Measurements from ENCODE around the gene RHOT1. TPM values are rescaled to one million over a fixed set of nuclear protein-coding genes. Genes with fewer than 3 reads are reported as not detected.
A peak's percentile ranks its signal among the peaks of the same experiment; 100 is the strongest.
"Not testable (repeated sequence)": the region's sequence is repeated elsewhere in the genome, so short reads cannot be mapped to it uniquely, and the experiment has no call there.

RHOT1 gene
- total RNA-seq, 1 experiment from 2014 or later = 22.3 TPM

- Histone ChIP-seq H3K4me1 (ENCODE audit: insufficient read depth, low read length) (peaks cover 6% of the 10 kb centered on the region; the same call in 1 of the 2 replicates), H3K27me3 (ENCODE audit: low read length) (no peaks in the 10 kb centered on the region), H3K4me2 (ENCODE audit: low read length) (peak overlapping the region; percentile 99), H3K9me3 (ENCODE audit: low read length) (no peaks in the 10 kb centered on the region), H2AFZ (ENCODE audit: low read length) (peak overlapping the region; percentile 100), H4K20me1 (ENCODE audit: low read length) (no peaks in the 10 kb centered on the region), H3K79me2 (ENCODE audit: low read length) (peaks cover 35% of the 10 kb centered on the region), H3K4me3 (ENCODE audit: low read length) (peak overlapping the region; percentile 87), H3K27ac (ENCODE audit: low read length) (peak overlapping the region; percentile 64), H3F3A (ENCODE audit: low read length, unreplicated experiment) (no peaks in the 10 kb centered on the region), H3K9me2 (replicated peaks; ENCODE audit: low read length) (no peaks in the 10 kb centered on the region), H3K9ac (ENCODE audit: low read length) (peak overlapping the region; percentile 82), H3K36me3 (ENCODE audit: low read depth, low read length) (no peaks in the 10 kb centered on the region)
- ChIA-PET CTCF (no interaction called here), POLR2A (ENCODE audit: unreplicated experiment) (no interaction called here)
- no peak for TF ChIP-seq EZH2phosphoT487 (IDR thresholded peaks at IDR 0.05; ENCODE audit: borderline replicate concordance, low read length)
- TF ChIP-seq CTCF (conservative IDR thresholded peaks at IDR 0.05; ENCODE audit: low read depth, low read length) = no peak
- no peak for TF ChIP-seq EZH2 (IDR thresholded peaks at IDR 0.05; ENCODE audit: low read length, unreplicated experiment)
- DNase-seq = peak; percentile 5
- ATAC-seq = peak; percentile 9
- BruUV-seq (replicated peaks) = TSS peak; percentile 51
- intact Hi-C loops (cut with micrococcal nuclease) = no loop called here
Measured at GRCh38 chr17:32141679-32142037, 644 bp upstream of the RHOT1 start.

- POLR2A ChIA-PET (ENCODE audit: unreplicated experiment) = no interaction called here
- no peak for TF ChIP-seq CTCF (conservative IDR thresholded peaks at IDR 0.05; ENCODE audit: low read depth, low read length)
- TF ChIP-seq EZH2phosphoT487 (IDR thresholded peaks at IDR 0.05; ENCODE audit: borderline replicate concordance, low read length) = no peak
- TF ChIP-seq EZH2 (IDR thresholded peaks at IDR 0.05; ENCODE audit: low read length, unreplicated experiment) = no peak
- H4K20me1 ChIP-seq (ENCODE audit: low read length) = no peaks in the 10 kb centered on the region
- DNase-seq = peak; percentile 75
- intact Hi-C loops (cut with micrococcal nuclease) = no loop called here
- H3K27ac ChIP-seq (ENCODE audit: low read length) = peak overlapping the region; percentile 70
- no peaks in the 10 kb centered on the region for H3K9me3 ChIP-seq (ENCODE audit: low read length)
- peak overlapping the region; percentile 82 for H3K9ac ChIP-seq (ENCODE audit: low read length)
- H3K4me3 ChIP-seq (ENCODE audit: low read length) = peak overlapping the region; percentile 99
- H3K9me2 ChIP-seq (replicated peaks; ENCODE audit: low read length) = no peaks in the 10 kb centered on the region
- no peaks in the 10 kb centered on the region for H3K27me3 ChIP-seq (ENCODE audit: low read length)
- BruUV-seq (replicated peaks) = TSS peak; percentile 45
- no peaks in the 10 kb centered on the region for H3F3A ChIP-seq (ENCODE audit: low read length, unreplicated experiment)
- peaks cover 38% of the 10 kb centered on the region for H3K79me2 ChIP-seq (ENCODE audit: low read length)
- peak overlapping the region; percentile 95 for H2AFZ ChIP-seq (ENCODE audit: low read length)
- CTCF ChIA-PET = no interaction called here
- H3K4me2 ChIP-seq (ENCODE audit: low read length) = peak overlapping the region; percentile 83
- peaks cover 6% of the 10 kb centered on the region; the same call in 1 of the 2 replicates for H3K4me1 ChIP-seq (ENCODE audit: insufficient read depth, low read length)
- no peaks in the 10 kb centered on the region for H3K36me3 ChIP-seq (ENCODE audit: low read depth, low read length)
- ATAC-seq = peak; percentile 58
Measured at GRCh38 chr17:32142857-32143526, 690 bp downstream of the RHOT1 start.

- intact Hi-C loops (cut with micrococcal nuclease) = no loop called here
- Histone ChIP-seq H3K4me2 (ENCODE audit: low read length) (peak overlapping the region; percentile 83), H3K79me2 (ENCODE audit: low read length) (peaks cover 43% of the 10 kb centered on the region), H3F3A (ENCODE audit: low read length, unreplicated experiment) (no peaks in the 10 kb centered on the region), H3K9ac (ENCODE audit: low read length) (peak overlapping the region; percentile 82), H3K9me3 (ENCODE audit: low read length) (no peaks in the 10 kb centered on the region), H2AFZ (ENCODE audit: low read length) (peak overlapping the region; percentile 95), H3K27me3 (ENCODE audit: low read length) (no peaks in the 10 kb centered on the region), H3K4me1 (ENCODE audit: insufficient read depth, low read length) (peaks cover 6% of the 10 kb centered on the region; the same call in 1 of the 2 replicates), H3K36me3 (ENCODE audit: low read depth, low read length) (no peaks in the 10 kb centered on the region), H3K9me2 (replicated peaks; ENCODE audit: low read length) (no peaks in the 10 kb centered on the region), H3K27ac (ENCODE audit: low read length) (no peak overlapping the region), H3K4me3 (ENCODE audit: low read length) (peak overlapping the region; percentile 99), H4K20me1 (ENCODE audit: low read length) (no peaks in the 10 kb centered on the region)
- POLR2A ChIA-PET (ENCODE audit: unreplicated experiment) = no interaction called here
- CTCF ChIA-PET = no interaction called here
- BruUV-seq (replicated peaks) = no TSS peak
- no peak for ATAC-seq
- TF ChIP-seq CTCF (conservative IDR thresholded peaks at IDR 0.05; ENCODE audit: low read depth, low read length) (no peak), EZH2 (IDR thresholded peaks at IDR 0.05; ENCODE audit: low read length, unreplicated experiment) (no peak), EZH2phosphoT487 (IDR thresholded peaks at IDR 0.05; ENCODE audit: borderline replicate concordance, low read length) (no peak)
- DNase-seq = no peak
Measured at GRCh38 chr17:32143527-32143870, 1.2 kb downstream of the RHOT1 start.

GRCh38 chr17:32144442-32144841 lies 2.1 kb downstream of the RHOT1 start:
- intact Hi-C loops (cut with micrococcal nuclease); H3K27me3 ChIP-seq (ENCODE audit: low read length); BruUV-seq (replicated peaks); H3K9ac ChIP-seq (ENCODE audit: low read length); H3K4me2 ChIP-seq (ENCODE audit: low read length); H3K9me3 ChIP-seq (ENCODE audit: low read length); H3K4me1 ChIP-seq (ENCODE audit: insufficient read depth, low read length); DNase-seq; H3K4me3 ChIP-seq (ENCODE audit: low read length); H4K20me1 ChIP-seq (ENCODE audit: low read length); H2AFZ ChIP-seq (ENCODE audit: low read length); H3K36me3 ChIP-seq (ENCODE audit: low read depth, low read length); CTCF ChIA-PET; H3F3A ChIP-seq (ENCODE audit: low read length, unreplicated experiment); POLR2A ChIA-PET (ENCODE audit: unreplicated experiment); ATAC-seq; H3K9me2 ChIP-seq (replicated peaks; ENCODE audit: low read length); H3K27ac ChIP-seq (ENCODE audit: low read length): not testable (repeated sequence)
- peaks cover 48% of the 10 kb centered on the region for H3K79me2 ChIP-seq (ENCODE audit: low read length)
